Fibroblast of peridontal ligament (primary cell): ENCODE results near the gene SYNE2.

Source experiments
- DNase-seq: peaks from one replicate; pipeline ENCODE4 v3.0.0-alpha.2; 2010; ENCODE audit errors: extremely low read depth

SYNE2 gene

DNA sequence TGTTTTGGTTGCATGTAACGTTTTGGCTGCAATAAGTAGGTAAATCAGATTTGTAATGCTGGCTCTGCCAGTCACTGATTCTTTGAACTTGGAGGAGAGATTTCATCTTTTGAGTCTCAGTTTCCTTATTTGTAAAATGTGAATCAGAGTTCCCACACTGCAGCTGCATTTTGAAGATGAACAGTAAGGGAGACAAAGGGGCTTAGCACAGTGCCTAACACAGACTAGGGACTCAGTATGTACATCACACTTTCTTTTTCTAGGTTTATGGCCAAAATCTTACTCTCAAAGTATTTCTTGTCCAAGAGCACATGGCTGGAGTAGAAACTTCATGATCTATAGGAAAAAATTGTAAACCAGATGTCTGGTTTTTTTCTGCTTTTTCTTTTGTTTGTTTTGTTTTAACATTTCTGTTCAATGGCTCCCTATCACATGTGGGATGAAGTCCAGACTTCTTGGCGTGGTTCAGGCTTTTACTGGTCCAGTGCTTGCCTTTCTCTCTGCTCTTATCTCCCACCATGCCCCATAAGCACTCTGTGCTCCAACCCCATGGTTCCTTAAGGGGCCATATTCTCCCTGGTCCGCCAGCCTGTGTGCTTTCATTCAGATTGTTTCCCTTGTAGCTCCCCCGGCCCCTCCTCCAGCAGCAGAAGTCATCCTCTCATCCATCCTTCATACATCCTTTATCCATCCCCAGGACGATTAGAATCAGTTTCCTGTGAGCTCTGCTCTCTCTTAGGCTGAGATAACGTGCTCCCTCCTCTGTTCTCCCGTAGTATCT lies 58.0 kb downstream of the SYNE2 start:
- DNase-seq, result peak; percentile 67

DNA sequence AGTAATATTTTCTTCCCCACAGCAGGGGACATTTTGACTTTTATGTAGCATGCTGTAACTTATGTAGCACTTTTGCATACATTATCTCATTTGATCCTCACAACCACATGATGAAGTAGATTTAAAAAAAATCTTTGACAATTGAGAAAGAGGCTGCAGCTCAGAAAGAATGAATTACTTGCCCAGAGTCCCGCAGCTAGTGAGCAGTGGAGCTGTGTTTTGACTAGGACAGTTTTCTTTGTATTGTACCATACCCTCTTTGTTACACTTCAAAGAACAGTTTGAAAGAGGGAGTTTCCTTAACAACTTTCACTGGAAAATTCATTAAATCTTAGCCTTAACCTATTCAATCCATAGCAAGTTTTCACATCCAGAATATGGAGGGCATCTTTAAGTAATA lies 58.6 kb downstream of the SYNE2 start:
- DNase-seq, result no peak

DNA sequence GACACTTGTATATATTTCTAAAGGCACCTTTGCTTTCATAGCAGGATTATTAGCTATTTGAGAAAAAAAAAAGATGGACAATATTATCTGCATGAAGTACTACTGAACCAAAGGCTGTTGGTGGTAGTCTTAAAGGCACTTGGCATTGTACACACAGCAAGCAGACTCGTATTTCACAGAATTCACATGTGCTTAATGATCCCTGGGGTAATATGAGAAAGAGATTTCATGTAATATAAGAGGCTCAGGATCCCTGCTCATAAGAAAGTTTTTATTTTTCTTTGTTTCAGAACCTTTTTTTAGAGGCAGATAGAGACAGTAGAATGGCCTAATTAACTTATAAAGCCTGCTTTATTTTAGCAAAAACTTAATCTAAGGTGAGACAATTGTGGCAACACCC lies 59.5 kb downstream of the SYNE2 start:
- no peak for DNase-seq

DNA sequence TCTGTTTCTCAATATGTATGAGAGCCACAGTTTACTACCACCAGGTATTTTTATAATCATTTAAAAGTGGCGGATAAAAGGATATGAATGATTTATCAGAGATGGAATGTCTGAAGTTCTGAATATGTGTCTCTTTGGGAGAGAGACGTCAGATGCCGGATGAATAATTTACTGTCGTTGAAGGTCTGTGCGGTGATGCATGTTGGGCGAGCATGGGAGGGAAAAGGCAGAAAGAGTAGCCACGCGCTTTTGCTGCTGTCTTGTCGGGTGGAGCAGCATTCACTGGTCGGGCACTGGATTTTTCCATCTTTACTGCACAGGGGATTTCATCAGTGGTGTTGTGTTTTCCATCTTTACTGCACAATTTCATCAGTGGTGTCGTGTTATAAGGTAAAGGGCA lies 65.6 kb downstream of the SYNE2 start:
- DNase-seq, result no peak

DNA sequence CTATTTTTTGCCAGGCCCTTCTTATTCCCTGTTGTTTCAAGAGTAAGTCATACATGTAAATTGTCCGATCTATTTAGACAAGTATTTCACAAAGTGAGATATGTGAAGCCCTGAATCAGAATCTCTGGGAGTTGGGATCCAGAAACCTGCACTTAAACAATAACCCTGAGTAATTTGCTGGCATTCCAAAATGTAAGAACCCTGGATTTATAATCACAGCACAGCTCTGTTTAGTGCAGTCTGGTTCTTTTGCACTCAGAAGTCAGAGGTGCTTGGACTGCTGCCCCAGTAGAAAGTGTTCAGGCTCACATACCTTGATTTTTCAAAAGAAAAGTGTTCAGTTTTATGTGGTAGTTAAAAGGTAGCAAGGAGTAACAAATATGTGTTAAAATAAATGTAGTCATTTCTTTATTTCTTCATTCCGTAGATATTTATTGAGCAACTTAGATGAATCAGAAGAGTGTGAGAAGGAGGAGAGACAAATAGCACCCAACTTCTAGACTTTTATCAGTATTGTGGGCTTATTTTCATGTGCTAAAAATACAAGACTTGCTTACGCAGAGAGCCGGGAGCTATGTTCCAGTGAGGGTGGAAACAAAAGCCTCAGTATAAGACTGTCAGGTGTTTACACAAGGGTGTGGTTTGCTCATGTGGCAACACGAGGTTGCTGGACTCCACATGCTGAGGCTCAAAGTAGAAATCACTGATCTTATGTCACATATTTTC lies 70.1 kb downstream of the SYNE2 start:
- no peak for DNase-seq

DNA sequence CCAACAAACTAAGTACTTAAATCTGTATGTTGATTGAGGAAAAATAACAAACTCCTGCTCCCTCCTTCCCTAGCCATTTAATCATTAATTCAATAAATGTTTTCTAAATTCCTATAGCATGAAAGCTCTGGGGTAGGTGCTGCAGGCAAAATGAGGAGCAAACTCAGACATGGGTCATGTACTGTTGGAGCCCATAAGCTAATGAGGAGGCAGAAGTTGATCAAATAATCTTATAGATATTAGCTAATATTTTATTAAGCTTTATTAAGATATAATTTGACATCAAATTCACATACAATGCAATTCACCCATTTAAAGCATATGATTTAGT lies 70.6 kb downstream of the SYNE2 start:
- no peak for DNase-seq

DNA sequence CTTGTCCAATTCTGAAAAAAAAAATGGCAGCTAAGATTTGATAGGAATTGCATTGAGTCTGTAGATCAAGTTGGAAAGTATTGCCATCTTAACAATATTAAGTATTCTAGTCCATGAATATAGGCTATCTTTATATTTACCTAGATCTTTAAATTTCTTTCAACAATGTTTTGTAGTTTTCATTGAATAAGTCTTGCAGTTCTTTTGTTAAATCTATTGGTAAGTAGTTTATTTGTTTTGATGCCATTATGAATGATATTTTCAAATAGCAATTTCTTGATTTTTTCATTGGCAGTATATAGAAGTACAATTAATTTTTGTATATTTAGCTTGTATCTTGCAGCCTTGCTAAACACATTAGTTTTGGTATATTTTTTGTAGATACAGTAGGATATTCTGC lies 71.6 kb downstream of the SYNE2 start:
- DNase-seq, result no peak

DNA sequence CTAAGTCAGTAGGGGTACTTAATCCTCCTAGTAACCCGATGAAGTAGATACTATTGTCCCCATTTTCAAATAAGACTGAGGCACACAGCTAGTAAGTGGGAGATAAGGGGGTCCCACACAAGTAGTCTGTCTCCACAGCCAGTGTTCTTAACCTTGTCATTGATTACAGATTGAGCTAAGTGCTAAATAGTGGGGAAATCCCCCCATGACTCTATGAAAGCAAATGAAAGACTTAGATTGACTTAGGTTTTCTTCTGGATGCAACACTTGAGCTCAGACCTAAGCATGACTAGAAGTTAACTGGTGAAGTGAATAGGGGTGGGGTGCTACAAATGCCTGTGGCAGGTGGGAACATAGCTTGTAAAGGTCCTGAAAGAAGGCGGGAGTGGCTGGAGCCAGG lies 73.8 kb downstream of the SYNE2 start:
- no peak for DNase-seq

DNA sequence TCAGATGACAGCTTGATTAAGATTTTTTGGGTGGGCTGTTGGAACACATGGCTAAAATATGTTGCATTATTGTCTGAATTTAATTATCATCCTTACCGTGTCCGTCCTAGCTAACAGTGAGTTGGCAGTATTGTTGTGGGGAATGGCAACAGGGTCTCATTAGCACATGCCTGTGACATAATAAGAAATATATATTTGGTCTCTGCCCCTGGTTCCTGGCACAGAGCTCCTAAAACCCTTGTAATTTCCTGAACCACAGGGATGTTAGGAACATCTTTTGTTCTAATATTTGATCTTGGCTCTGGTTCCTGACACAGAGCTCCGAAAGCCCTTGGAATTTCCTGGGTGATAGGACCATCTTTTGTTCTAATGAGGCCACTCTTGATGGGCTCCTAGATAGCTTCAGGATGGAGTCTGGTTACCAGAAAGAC lies 76.0 kb downstream of the SYNE2 start:
- no peak for DNase-seq

DNA sequence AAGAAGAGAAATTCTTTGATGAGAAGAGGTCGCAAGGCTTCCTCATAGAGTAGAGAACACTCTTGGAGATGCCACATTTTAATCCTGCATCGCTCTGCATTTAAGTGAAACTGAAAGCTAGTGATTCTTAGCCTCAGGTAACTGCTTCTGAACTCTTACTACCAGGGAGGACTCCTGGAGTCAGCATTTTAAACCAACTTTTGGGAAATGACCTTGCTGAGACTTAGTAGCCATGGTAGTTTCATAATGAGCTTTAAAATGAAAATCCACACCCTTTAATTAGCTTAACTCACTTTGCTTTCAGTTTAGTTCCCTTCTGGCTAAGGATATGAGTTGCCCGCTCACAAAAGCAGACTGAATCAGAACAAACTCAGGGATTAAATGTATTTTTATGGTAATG lies 80.3 kb downstream of the SYNE2 start:
- peak; percentile 47 for DNase-seq

- no peak for DNase-seq
These were observed 80.9 kb downstream of the SYNE2 start for GRCh38 chr14:63933711-63934110.

DNA sequence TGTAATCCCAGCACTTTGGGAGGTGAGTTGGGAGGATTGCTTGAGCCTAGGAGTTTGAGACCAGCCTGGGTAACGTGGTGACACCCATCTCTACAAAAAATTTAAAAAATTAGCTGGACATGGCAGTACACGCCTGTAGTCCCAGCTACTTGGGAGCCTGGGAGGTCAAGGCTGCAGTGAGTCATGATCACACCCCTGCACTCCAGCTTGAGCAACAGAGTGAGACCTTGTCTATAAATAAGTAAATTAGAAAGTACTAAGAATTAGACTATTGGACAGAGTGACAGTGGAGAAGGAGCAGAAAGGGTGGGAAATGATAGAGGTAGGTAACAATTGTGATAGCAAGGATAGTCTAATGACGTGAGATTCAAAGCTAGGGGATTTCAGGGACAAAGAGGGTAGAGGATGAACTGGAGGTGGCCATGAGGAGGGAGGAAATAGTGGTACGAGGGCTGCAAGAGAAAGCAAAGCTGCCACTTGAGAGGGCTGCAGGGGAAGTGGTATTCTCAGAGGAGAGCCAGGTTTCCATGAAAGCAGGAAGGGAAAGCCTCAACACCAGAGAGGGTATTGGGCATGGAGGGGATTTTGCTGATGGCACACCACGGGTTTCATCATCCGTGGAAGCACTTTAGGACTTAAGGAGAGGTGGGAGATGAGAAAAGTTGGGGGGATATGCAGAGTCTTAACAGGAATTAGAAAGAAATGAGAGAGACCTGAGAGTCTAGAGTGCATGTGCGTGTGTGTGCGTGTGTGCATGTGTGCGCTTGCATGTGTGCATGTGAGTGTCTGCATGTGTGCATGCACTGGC lies 85.6 kb downstream of the SYNE2 start:
- no peak for DNase-seq

- DNase-seq, result no peak
These were observed 86.1 kb downstream of the SYNE2 start for GRCh38 chr14:63939006-63939270.

DNA sequence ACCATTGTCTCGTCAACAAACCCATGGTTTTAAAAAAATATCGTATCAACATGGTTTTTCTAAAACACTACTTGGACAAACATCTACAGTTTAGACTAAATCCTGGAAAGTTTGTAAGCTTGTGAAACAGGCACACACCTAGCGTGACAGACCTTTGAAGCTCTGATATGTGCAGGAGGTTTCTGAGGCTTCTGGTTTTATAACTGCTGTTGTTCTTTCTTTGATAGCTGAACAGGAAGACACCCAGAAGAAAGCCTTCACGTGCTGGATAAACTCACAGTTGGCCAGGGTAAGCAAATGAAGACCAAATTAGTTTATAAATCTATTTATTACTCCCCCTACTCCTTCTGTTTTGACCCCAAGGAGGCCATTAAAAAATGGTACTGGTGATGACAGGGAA lies 87.6 kb downstream of the SYNE2 start:
- no peak for DNase-seq

DNA sequence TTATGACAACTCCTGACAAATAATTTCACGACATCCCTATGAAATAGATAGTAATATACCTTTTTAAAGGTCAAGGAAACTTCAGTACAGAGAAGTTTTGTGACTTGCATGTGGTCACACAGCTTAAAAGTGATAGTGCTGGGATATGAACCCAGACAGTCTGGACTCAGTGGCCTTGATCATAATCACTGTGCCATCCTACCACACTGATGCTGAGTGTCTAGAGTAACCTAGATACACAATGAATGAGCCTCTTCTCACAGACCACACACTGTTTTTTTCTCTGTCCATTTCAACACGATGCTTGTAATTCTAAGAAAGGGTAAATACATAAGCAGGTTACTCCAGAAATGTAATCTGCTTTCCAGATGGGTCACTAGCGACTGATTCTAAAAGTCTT lies 88.2 kb downstream of the SYNE2 start:
- no peak for DNase-seq

- DNase-seq, result peak; percentile 55
These were observed 96.9 kb downstream of the SYNE2 start for GRCh38 chr14:63949696-63950095.

DNA sequence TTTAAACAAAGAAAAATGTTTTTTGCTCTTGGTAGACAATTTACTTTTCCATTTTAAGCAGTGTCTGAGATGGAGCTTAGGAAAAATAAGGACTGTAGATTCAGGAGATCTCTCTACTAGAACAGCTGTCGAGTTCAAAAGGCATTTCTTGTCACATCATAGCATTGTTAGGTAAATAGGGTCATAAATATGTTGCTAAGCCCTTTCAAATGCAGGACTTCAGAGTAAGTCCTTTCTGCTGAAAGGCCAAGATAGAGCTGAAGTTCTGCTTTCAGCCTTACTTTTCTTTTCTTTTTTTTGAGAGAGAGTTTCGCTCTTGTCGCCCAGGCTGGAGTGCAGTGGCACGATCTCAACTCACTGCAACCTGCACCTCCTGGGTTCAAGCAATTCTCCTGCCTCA lies 98.2 kb downstream of the SYNE2 start:
- DNase-seq, result no peak

- DNase-seq, result no peak
These were observed 98.6 kb downstream of the SYNE2 start for GRCh38 chr14:63951429-63951828.

GRCh38 chr14:63952053-63952932 lies 99.5 kb downstream of the SYNE2 start:
- no peak for DNase-seq

GRCh38 chr14:63952933-63953437 lies 100.2 kb downstream of the SYNE2 start:
- DNase-seq, result peak; percentile 76

- DNase-seq, result no peak
These were observed 103.5 kb downstream of the SYNE2 start for GRCh38 chr14:63956326-63956725.
